Neural crest cell (in vitro differentiated cells): ENCODE measurements around the gene ZP1. TPM values are rescaled to one million over a fixed set of nuclear protein-coding genes. Genes with fewer than 3 reads are reported as not detected.
"Not testable (repeated sequence)": the region's sequence is repeated elsewhere in the genome, so short reads cannot be mapped to it uniquely, and the experiment has no call there.

Source experiments
- DNase-seq: peaks from one replicate; pipeline ENCODE4 v3.0.0; 2021; ENCODE audit warnings: low read depth, mixed read lengths, low spot score
- H3K27ac Mint-ChIP-seq: one replicate; pipeline ENCODE4 v1.8.0; 2021; ENCODE audit warnings: mild to moderate bottlenecking, mixed read lengths; ENCODE audit not compliant: unreplicated experiment
- H3K27me3 Mint-ChIP-seq: 2 replicates; pipeline ENCODE4 v1.8.0; 2021; ENCODE audit warnings: low read depth, mild to moderate bottlenecking, mixed read lengths
- H3K36me3 Mint-ChIP-seq: 2 replicates; pipeline ENCODE4 v1.8.0; 2021; ENCODE audit warnings: low read depth, mild to moderate bottlenecking, mixed read lengths
- H3K4me1 Mint-ChIP-seq: 2 replicates; pipeline ENCODE4 v1.8.0; 2021; ENCODE audit warnings: mixed read lengths
- H3K4me3 Mint-ChIP-seq: one replicate; pipeline ENCODE4 v1.8.0; 2021; ENCODE audit warnings: mild to moderate bottlenecking, mixed read lengths
- H3K9me3 Mint-ChIP-seq: 2 replicates; pipeline ENCODE4 v1.8.0; 2021; ENCODE audit warnings: mixed read lengths
- CTCF ChIP-seq: fragments of 200-600 bp; sonication (generic); conservative IDR thresholded peaks from 2 replicates; pipeline ENCODE4 v1.5.0; 2021; ENCODE audit warnings: antibody characterized with exemption, mild to moderate bottlenecking
- long read RNA-seq: library from polyadenylated mRNA; unstranded; transcript quantifications from one replicate; pipeline ENCODE4 v2.0.0, GENCODE V29; 2020
- total RNA-seq: library from RNA; stranded (reverse); gene quantifications from 2 replicates; pipeline ENCODE4 v1.2.1, GENCODE V29; 2021

Gene ZP1, protein sequence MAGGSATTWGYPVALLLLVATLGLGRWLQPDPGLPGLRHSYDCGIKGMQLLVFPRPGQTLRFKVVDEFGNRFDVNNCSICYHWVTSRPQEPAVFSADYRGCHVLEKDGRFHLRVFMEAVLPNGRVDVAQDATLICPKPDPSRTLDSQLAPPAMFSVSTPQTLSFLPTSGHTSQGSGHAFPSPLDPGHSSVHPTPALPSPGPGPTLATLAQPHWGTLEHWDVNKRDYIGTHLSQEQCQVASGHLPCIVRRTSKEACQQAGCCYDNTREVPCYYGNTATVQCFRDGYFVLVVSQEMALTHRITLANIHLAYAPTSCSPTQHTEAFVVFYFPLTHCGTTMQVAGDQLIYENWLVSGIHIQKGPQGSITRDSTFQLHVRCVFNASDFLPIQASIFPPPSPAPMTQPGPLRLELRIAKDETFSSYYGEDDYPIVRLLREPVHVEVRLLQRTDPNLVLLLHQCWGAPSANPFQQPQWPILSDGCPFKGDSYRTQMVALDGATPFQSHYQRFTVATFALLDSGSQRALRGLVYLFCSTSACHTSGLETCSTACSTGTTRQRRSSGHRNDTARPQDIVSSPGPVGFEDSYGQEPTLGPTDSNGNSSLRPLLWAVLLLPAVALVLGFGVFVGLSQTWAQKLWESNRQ
- total RNA-seq, result not detected in 2 replicates
- long read RNA-seq, result 0 reads

GRCh38 chr11:60866911-60867870 is at the start of gene ZP1:
ZP1 (plus strand) TSS chr11:60867542; CDS start chr11:60867562, 20 bp downstream.
- H3K4me1 Mint-ChIP-seq, result no peaks in the 10 kb centered on the region
- no peak within 1 kb of the TSS for H3K27ac Mint-ChIP-seq
- H3K27me3 Mint-ChIP-seq, result no peaks in the 10 kb centered on the region
- H3K36me3 Mint-ChIP-seq, result no peaks in the 10 kb centered on the region
- TF ChIP-seq CTCF, result no peak
- H3K4me3 Mint-ChIP-seq, result no peak within 1 kb of the TSS
- DNase-seq, result no peak
- H3K9me3 Mint-ChIP-seq, result no peaks in the 10 kb centered on the region

DNA sequence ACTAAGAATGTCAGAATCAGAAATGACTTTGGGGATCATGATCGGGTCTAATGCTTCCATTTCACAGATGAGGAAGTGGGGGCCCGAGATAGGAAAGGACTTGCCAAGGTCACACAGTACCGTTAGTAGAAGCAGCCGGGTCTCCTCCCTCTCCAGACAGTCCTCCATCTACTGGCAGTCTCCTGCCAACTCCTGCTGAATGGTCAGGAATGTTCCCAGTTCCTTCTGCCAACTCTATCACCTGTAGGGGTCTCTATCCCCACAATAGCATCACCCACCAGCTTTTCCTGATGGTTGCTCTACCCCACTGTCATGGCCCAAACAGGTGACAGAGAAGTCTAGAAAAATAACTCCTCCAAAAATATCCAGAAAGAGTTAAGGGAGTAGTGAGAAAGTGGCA is 49.3 kb upstream of the ZP1 start:
- Mint-ChIP-seq H3K27ac (no peak overlapping the region), H3K4me3 (no peak overlapping the region), H3K4me1 (no peaks in the 10 kb centered on the region), H3K36me3 (peaks cover 6% of the 10 kb centered on the region), H3K9me3 (peaks cover 11% of the 10 kb centered on the region), H3K27me3 (no peaks in the 10 kb centered on the region)
- DNase-seq, result no peak
- no peak for TF ChIP-seq CTCF

GRCh38 chr11:60821827-60822599 is 45.3 kb upstream of the ZP1 start:
- Mint-ChIP-seq H3K9me3 (peaks cover 3% of the 10 kb centered on the region), H3K4me1 (no peaks in the 10 kb centered on the region), H3K27ac (no peak overlapping the region), H3K36me3 (no peaks in the 10 kb centered on the region), H3K4me3 (no peak overlapping the region), H3K27me3 (no peaks in the 10 kb centered on the region)
- TF ChIP-seq CTCF, result no peak
- no peak for DNase-seq

DNA sequence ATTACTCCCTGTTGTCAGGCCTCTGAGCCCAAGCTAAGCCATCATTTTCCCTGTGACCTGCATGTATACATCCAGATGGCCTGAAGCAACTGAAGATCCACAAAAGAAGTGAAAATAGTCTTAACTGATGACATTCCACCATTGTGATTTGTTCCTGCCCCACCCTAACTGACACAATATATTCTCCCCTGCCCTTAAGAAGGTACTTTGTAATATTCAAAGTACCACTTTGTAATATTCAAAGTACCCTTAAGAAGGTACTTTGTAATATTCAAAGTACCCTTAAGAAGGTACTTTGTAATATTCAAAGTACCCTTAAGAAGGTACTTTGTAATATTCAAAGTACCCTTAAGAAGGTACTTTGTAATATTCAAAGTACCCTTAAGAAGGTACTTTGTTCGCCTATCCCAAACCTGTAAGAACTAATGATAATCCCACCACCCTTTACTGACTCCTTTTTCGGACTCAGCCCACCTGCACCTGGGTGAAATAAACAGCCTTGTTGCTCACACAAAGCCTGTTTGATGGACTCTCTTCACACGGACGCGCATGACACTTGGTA is 43.5 kb upstream of the ZP1 start:
- not testable (repeated sequence) for DNase-seq, H3K27me3 Mint-ChIP-seq, H3K9me3 Mint-ChIP-seq, H3K27ac Mint-ChIP-seq, H3K4me1 Mint-ChIP-seq, H3K4me3 Mint-ChIP-seq, H3K36me3 Mint-ChIP-seq

GRCh38 chr11:60825118-60825517 is 42.2 kb upstream of the ZP1 start:
- H3K4me3 Mint-ChIP-seq, result no peak overlapping the region
- H3K27me3 Mint-ChIP-seq, result no peaks in the 10 kb centered on the region
- H3K36me3 Mint-ChIP-seq, result no peaks in the 10 kb centered on the region
- H3K9me3 Mint-ChIP-seq, result no peaks in the 10 kb centered on the region
- no peak overlapping the region for H3K27ac Mint-ChIP-seq
- TF ChIP-seq CTCF, result no peak
- no peak for DNase-seq
- H3K4me1 Mint-ChIP-seq, result no peaks in the 10 kb centered on the region
